PC-3 (cell line): ENCODE data around the gene TMEM209. TPM values are rescaled to one million over a fixed set of nuclear protein-coding genes. Genes with fewer than 3 reads are reported as not detected.

Source experiments
- ATAC-seq: fragments of 200-7000 bp; cut with Tn5 transposase; 2 replicates; pipeline ENCODE4 v1.9.1; 2020; ENCODE audit warnings: mild to moderate bottlenecking, moderate library complexity
- BruUV-seq: library from RNA; stranded (reverse); fragments of 400-500 nt; replicated peaks from 2 replicates; lab custom pipeline; 2021; lab: Mats Ljungman, UMichigan
- CTCF ChIA-PET: fragments of 300-600 bp; sonication (Branson Sonifier 250); formaldehyde crosslinking; loops from one replicate; lab custom pipeline; 2022; ENCODE audit warnings: antibody characterized with exemption; lab: Charles Lee
- POLR2A ChIA-PET: fragments of 300-600 bp; sonication (Branson Sonifier 250); formaldehyde crosslinking; loops from one replicate; lab custom pipeline; 2022; ENCODE audit warnings: antibody characterized with exemption; ENCODE audit not compliant: unreplicated experiment; lab: Charles Lee
- DNase-seq: peaks from one replicate; pipeline ENCODE4 v3.0.0-alpha.2; 2015
- H2AFZ ChIP-seq: fragments of 300-600 bp; sonication (generic); 2 replicates; pipeline ENCODE4 v1.6.0; 2016; ENCODE audit warnings: antibody characterized with exemption, low read length
- H3F3A ChIP-seq: fragments of 300-600 bp; sonication (generic); one replicate; pipeline ENCODE4 v1.6.0; 2017; ENCODE audit warnings: antibody characterized with exemption, low read length, control low read depth, mild to moderate bottlenecking; ENCODE audit not compliant: unreplicated experiment
- H3K27ac ChIP-seq: fragments of 300-600 bp; sonication (generic); 2 replicates; pipeline ENCODE4 v1.5.1; 2016; ENCODE audit warnings: mild to moderate bottlenecking, low read length
- H3K27me3 ChIP-seq: fragments of 300-600 bp; sonication (generic); 2 replicates; pipeline ENCODE4 v1.6.1; 2016; ENCODE audit warnings: low read length, mixed read lengths
- H3K36me3 ChIP-seq: fragments of 300-600 bp; sonication (generic); 2 replicates; pipeline ENCODE4 v1.6.1; 2016; ENCODE audit warnings: low read depth, mixed run types, low read length, mixed read lengths
- H3K4me1 ChIP-seq: fragments of 300-600 bp; sonication (generic); 2 replicates; pipeline ENCODE4 v1.5.1; 2016; ENCODE audit warnings: low read length; ENCODE audit not compliant: insufficient read depth
- H3K4me2 ChIP-seq: fragments of 300-600 bp; sonication (generic); 2 replicates; pipeline ENCODE4 v1.6.0; 2016; ENCODE audit warnings: low read length
- H3K4me3 ChIP-seq: fragments of 300-600 bp; sonication (generic); 2 replicates; pipeline ENCODE4 v1.5.1; 2016; ENCODE audit warnings: mild to moderate bottlenecking, low read length, mixed read lengths
- H3K79me2 ChIP-seq: fragments of 300-600 bp; sonication (generic); 2 replicates; pipeline ENCODE4 v1.6.1; 2017; ENCODE audit warnings: low read length, mixed read lengths
- H3K9ac ChIP-seq: fragments of 300-600 bp; sonication (generic); 2 replicates; pipeline ENCODE4 v1.6.0; 2016; ENCODE audit warnings: mild to moderate bottlenecking, low read length
- H3K9me2 ChIP-seq: fragments of 300-600 bp; sonication (generic); replicated peaks from 2 replicates; pipeline ENCODE4 v1.6.1; 2016; ENCODE audit warnings: mixed run types, low read length, mixed read lengths
- H3K9me3 ChIP-seq: fragments of 300-600 bp; sonication (generic); 2 replicates; pipeline ENCODE4 v1.6.1; 2016; ENCODE audit warnings: low read length, mixed read lengths
- H4K20me1 ChIP-seq: fragments of 300-600 bp; sonication (generic); 2 replicates; pipeline ENCODE4 v1.6.1; 2016; ENCODE audit warnings: low read length, mixed read lengths
- EZH2 ChIP-seq: fragments of 300-600 bp; sonication (generic); IDR thresholded peaks from one replicate; pipeline ENCODE4 v1.6.1; 2017; ENCODE audit warnings: antibody characterized with exemption, mild to moderate bottlenecking, low read length; ENCODE audit not compliant: unreplicated experiment
- EZH2phosphoT487 ChIP-seq: fragments of 300-600 bp; sonication (generic); IDR thresholded peaks from 2 replicates; pipeline ENCODE4 v1.6.1; 2018; ENCODE audit warnings: mild to moderate bottlenecking, antibody characterized with exemption, low read length, borderline replicate concordance
- intact Hi-C: fragments of 100-400 bp; cut with micrococcal nuclease; formaldehyde crosslinking; loops from 2 replicates; pipeline ENCODE4 v1.9.0; 2023
- total RNA-seq: library from RNA; depleted of rRNA; stranded (reverse); fragments of >200 nt; gene quantifications from 2 replicates; pipeline ENCODE4 v1.2.3, GENCODE V29; 2014
- TF ChIP-seq, protein P1 (sequence below): fragments of 300-600 bp; sonication (generic); conservative IDR thresholded peaks from 2 replicates; pipeline ENCODE4 v1.5.1; 2017; ENCODE audit warnings: antibody characterized with exemption, low read depth, mild to moderate bottlenecking, low read length

TMEM209 gene
- total RNA-seq, 1 experiment from 2014 or later: 23.2 TPM

DNA sequence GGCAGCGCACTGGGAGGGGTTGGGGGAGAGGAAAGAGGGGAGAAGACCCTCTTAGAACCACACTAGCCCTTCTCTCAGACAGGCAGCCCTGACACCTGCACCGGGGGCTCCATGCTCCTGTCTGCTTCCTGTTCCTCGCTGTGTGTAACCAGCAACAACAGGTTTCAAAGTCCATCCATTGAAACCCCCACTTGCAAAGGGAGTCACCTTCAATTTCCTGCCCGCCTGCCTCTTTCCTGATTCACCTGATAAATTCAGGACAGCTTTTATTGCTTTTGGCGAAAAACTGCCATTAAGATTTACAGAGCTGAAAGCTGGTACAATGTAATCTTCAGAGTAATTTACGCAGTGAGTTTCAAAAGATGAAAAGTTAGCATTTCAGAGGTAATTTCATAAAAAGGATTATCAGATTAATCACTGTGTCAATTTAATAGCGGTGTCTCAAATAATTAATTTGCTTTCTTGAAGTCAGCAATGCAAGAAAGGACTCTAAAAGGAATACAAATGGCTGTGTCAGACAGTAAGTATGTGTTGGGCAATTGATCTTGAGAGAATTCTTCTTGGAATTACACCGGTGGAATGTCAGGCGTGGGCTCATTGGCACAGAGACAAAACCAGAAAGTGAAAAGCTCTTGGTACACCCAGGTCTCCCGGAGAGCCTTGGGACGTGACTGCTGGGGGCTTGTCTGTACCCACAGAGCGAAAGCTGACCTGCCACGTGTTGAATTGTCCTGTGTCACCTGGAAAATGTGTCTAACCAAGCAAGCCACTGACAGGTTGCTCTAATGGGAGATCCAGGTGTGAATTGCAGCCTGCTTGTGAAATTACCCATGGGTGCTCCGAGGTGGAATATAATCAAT is 60.7 kb downstream of the TMEM209 start:
- no peak overlapping the region for H2AFZ ChIP-seq
- no peaks in the 10 kb centered on the region for H4K20me1 ChIP-seq
- ChIA-PET CTCF (no interaction called here), POLR2A (no interaction called here)
- H3K9me3 ChIP-seq: no peaks in the 10 kb centered on the region
- BruUV-seq: no TSS peak
- no peaks in the 10 kb centered on the region for H3F3A ChIP-seq
- no peak overlapping the region for H3K27ac ChIP-seq
- no peak overlapping the region for H3K9ac ChIP-seq
- H3K9me2 ChIP-seq: no peaks in the 10 kb centered on the region
- ATAC-seq: no peak
- no peaks in the 10 kb centered on the region for H3K27me3 ChIP-seq
- TF ChIP-seq EZH2phosphoT487 (no peak), EZH2 (no peak)
- TF ChIP-seq, protein P1, sequence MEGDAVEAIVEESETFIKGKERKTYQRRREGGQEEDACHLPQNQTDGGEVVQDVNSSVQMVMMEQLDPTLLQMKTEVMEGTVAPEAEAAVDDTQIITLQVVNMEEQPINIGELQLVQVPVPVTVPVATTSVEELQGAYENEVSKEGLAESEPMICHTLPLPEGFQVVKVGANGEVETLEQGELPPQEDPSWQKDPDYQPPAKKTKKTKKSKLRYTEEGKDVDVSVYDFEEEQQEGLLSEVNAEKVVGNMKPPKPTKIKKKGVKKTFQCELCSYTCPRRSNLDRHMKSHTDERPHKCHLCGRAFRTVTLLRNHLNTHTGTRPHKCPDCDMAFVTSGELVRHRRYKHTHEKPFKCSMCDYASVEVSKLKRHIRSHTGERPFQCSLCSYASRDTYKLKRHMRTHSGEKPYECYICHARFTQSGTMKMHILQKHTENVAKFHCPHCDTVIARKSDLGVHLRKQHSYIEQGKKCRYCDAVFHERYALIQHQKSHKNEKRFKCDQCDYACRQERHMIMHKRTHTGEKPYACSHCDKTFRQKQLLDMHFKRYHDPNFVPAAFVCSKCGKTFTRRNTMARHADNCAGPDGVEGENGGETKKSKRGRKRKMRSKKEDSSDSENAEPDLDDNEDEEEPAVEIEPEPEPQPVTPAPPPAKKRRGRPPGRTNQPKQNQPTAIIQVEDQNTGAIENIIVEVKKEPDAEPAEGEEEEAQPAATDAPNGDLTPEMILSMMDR: no peak
- H3K4me3 ChIP-seq: no peak overlapping the region
- H3K4me2 ChIP-seq: no peak overlapping the region
- intact Hi-C loops: no loop called here
- no peaks in the 10 kb centered on the region for H3K36me3 ChIP-seq
- peak; percentile 35 for DNase-seq
- no peaks in the 10 kb centered on the region for H3K79me2 ChIP-seq
- peaks cover 5% of the 10 kb centered on the region; the same call in 1 of the 2 replicates for H3K4me1 ChIP-seq

DNA sequence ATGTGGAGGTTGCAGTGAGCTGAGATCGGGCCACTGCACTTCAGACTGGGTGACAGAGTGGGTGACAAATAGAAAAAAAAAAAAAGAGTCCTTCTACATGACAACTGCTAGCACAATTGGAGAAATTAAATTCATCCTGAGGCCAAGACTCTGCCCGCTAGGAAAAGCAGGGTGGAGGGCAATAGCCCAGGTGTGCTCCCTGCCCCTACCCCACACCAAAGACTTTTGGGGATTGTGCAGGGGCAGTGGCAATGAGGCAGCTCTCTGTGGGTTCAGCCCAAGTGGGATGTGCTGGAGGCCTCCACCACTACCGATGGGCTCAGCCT is 61.3 kb downstream of the TMEM209 start:
- Histone ChIP-seq H3K36me3 (no peaks in the 10 kb centered on the region), H3K27ac (no peak overlapping the region), H3F3A (no peaks in the 10 kb centered on the region), H3K9me3 (no peaks in the 10 kb centered on the region), H3K79me2 (no peaks in the 10 kb centered on the region), H3K9me2 (no peaks in the 10 kb centered on the region), H4K20me1 (no peaks in the 10 kb centered on the region), H3K9ac (no peak overlapping the region), H3K4me1 (peaks cover 5% of the 10 kb centered on the region; the same call in 1 of the 2 replicates), H3K27me3 (no peaks in the 10 kb centered on the region), H3K4me3 (no peak overlapping the region), H3K4me2 (no peak overlapping the region), H2AFZ (no peak overlapping the region)
- intact Hi-C loops: no loop called here
- BruUV-seq: no TSS peak
- ATAC-seq (no peak), DNase-seq (no peak)
- ChIA-PET POLR2A (no interaction called here), CTCF (no interaction called here)
- TF ChIP-seq EZH2 (no peak), EZH2phosphoT487 (no peak)
- TF ChIP-seq, protein P1: no peak

DNA sequence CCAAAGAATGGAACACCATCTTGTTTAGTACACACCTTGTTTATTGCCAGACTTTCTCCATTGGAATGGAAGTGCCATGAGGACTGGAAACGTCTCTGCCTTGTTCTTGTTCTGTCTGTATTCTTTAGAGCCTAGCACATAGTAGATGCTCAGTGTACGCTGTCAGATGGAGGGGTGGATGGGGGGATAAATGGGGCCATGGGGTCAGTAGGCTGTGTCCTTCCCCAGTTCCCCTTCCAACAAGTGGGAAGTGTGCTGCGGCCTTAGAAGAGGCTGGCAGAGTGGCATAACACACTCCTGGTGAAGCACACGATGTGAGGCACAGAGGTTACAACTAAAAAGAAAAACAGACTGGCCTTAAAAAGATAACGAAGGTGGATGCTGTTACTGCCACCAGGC is 61.9 kb downstream of the TMEM209 start:
- H3K4me2 ChIP-seq: no peak overlapping the region
- H3K9ac ChIP-seq: no peak overlapping the region
- intact Hi-C loops: no loop called here

More for the DNA sequence above, 61.9 kb downstream of the TMEM209 start:
- Histone ChIP-seq H3K4me1 (peaks cover 5% of the 10 kb centered on the region; the same call in 1 of the 2 replicates), H3K79me2 (no peaks in the 10 kb centered on the region), H2AFZ (no peak overlapping the region), H3F3A (no peaks in the 10 kb centered on the region), H3K27ac (no peak overlapping the region), H3K9me3 (no peaks in the 10 kb centered on the region), H3K27me3 (no peaks in the 10 kb centered on the region), H4K20me1 (no peaks in the 10 kb centered on the region), H3K4me3 (no peak overlapping the region), H3K9me2 (no peaks in the 10 kb centered on the region), H3K36me3 (no peaks in the 10 kb centered on the region)
- BruUV-seq: no TSS peak
- ATAC-seq (no peak), DNase-seq (no peak)
- POLR2A ChIA-PET: no interaction called here
- no peak for TF ChIP-seq EZH2
- TF ChIP-seq EZH2phosphoT487: no peak
- TF ChIP-seq, protein P1: no peak
- CTCF ChIA-PET: no interaction called here
